Lung (tissue), 12 donors: ENCODE results near the gene COL4A1. TPM values are rescaled to one million over a fixed set of nuclear protein-coding genes. Genes with fewer than 3 reads are reported as not detected.

Experiments used
- ATAC-seq: fragments of 200-7000 bp; cut with Tn5 transposase; one replicate; pipeline ENCODE4 v1.9.1; 2020; ENCODE audit warnings: moderate number of reproducible peaks; ENCODE audit not compliant: insufficient read depth, low FRiP score
- DNase-seq, 3 donors: peaks; one replicate each; pipeline ENCODE4 v3.0.0-alpha.2; 2013 to 2017
- H3K27ac ChIP-seq, 2 donors: one replicate each; pipeline ENCODE4 v1.5.1; 2013; ENCODE audit warnings: mild to moderate bottlenecking in 2 of 2, moderate library complexity in 2 of 2, control low read depth in 1 of 2, inconsistent platforms in 1 of 2, low read depth in 1 of 2, low read length in 1 of 2
- H3K27me3 ChIP-seq, 3 donors: one replicate each; pipeline ENCODE4 v1.5.1; 2013; ENCODE audit warnings: low read length in 2 of 3; ENCODE audit not compliant: control insufficient read depth in 3 of 3, insufficient read depth in 3 of 3
- H3K36me3 ChIP-seq, 4 donors: one replicate each; pipeline ENCODE4 v1.5.1; 2013; ENCODE audit warnings: low read length in 4 of 4, mild to moderate bottlenecking in 1 of 4, moderate library complexity in 1 of 4; ENCODE audit not compliant: control insufficient read depth in 4 of 4, insufficient read depth in 4 of 4
- H3K4me1 ChIP-seq, 5 donors: one replicate each; pipeline ENCODE4 v1.5.1; 2013; ENCODE audit warnings: low read length in 5 of 5, mild to moderate bottlenecking in 2 of 5, moderate library complexity in 1 of 5; ENCODE audit not compliant: control insufficient read depth in 5 of 5, insufficient read depth in 5 of 5
- H3K4me3 ChIP-seq: one replicate; pipeline ENCODE4 v1.5.1; 2013; ENCODE audit warnings: mild to moderate bottlenecking, control low read depth, moderate library complexity
- H3K9ac ChIP-seq, 2 donors: one replicate each; pipeline ENCODE4 v1.5.1; 2013; ENCODE audit warnings: low read length in 2 of 2, control low read depth in 1 of 2; ENCODE audit not compliant: insufficient read depth in 1 of 2
- H3K9me3 ChIP-seq, 4 donors: one replicate each; pipeline ENCODE4 v1.5.1; 2013; ENCODE audit warnings: low read length in 3 of 4, mild to moderate bottlenecking in 1 of 4, moderate library complexity in 1 of 4; ENCODE audit not compliant: control insufficient read depth in 4 of 4, insufficient read depth in 3 of 4
- CTCF ChIP-seq: IDR thresholded peaks from 2 replicates; pipeline ENCODE4 v1.5.1; 2012; ENCODE audit warnings: mild to moderate bottlenecking; ENCODE audit errors: control extremely low read depth, extremely low read depth
- WGBS, 2 donors: extraction: QIAGEN DNeasy Blood & Tissue Kit; methylation state at CpG; one replicate each; pipeline ENCODE4 v1.1.7; 2013; 5-methylcytosine and 5-hydroxymethylcytosine counted together
- polyA plus RNA-seq, 2 donors: library from polyadenylated mRNA; stranded (reverse); fragments of 200-250 nt; gene quantifications; one replicate each; pipeline ENCODE4 v1.2.1, GENCODE V29; 2013
- total RNA-seq, 2 donors: library from RNA; depleted of rRNA in 1 of 2; stranded (reverse); fragments of >200 nt in 1 of 2; gene quantifications; one replicate each; pipeline ENCODE4 v1.2.1, GENCODE V29; 2014 to 2021
- donor health status: control.
- donor health status: control.
- donor health status: Bipolar disorder and iron deficiency.
- donor health status: healthy.
- donor health status: DM: yes; HTN: yes; CAD: no.

COL4A1 gene
- total and polyA plus RNA-seq, 4 donors = 114 to 1,051 (median 318) TPM

- peaks cover 0 to 5% (median 1%) of the 10 kb centered on the region in 4 donors for H3K36me3 ChIP-seq
- WGBS, 2 donors = 90 to 93% methylated on average over 11 of the region's 11 CpGs
- no peak overlapping the region for H3K4me3 ChIP-seq
- TF ChIP-seq CTCF = no peak
- H3K27me3 ChIP-seq = no peaks in the 10 kb centered on the region
- H3K9me3 ChIP-seq = no peaks in the 10 kb centered on the region
- ATAC-seq (no peak), DNase-seq (no peak)
- no peak overlapping the region for H3K9ac ChIP-seq
- no peak overlapping the region for H3K27ac ChIP-seq
- peaks cover 0 to 40% (median 17%) of the 10 kb centered on the region in 5 donors for H3K4me1 ChIP-seq
Measured at GRCh38 chr13:110289661-110290060, 17.3 kb downstream of the COL4A1 start.

GRCh38 chr13:110289174-110289573 lies 17.8 kb downstream of the COL4A1 start:
- ATAC-seq (no peak), DNase-seq (no peak)
- 89 to 90% methylated on average over 9 of the region's 9 CpGs for WGBS, 2 donors
- Histone ChIP-seq H3K27ac (no peak overlapping the region), H3K4me3 (no peak overlapping the region), H3K9ac (no peak overlapping the region), H3K4me1 (peaks cover 0 to 38% (median 17%) of the 10 kb centered on the region in 5 donors), H3K36me3 (peaks cover 0 to 5% (median 1%) of the 10 kb centered on the region in 4 donors), H3K9me3 (no peaks in the 10 kb centered on the region), H3K27me3 (no peaks in the 10 kb centered on the region)
- no peak for TF ChIP-seq CTCF

- DNase-seq = no peak
- peak overlapping the region in 1 of 2 donors; percentile 26 for H3K27ac ChIP-seq
- H3K36me3 ChIP-seq = peaks cover 0 to 6% (median 1%) of the 10 kb centered on the region in 4 donors
- H3K4me3 ChIP-seq = no peak overlapping the region
- H3K27me3 ChIP-seq = no peaks in the 10 kb centered on the region
- no peak for TF ChIP-seq CTCF
- H3K9me3 ChIP-seq = no peaks in the 10 kb centered on the region
- peaks cover 6 to 26% (median 18%) of the 10 kb centered on the region in 5 donors for H3K4me1 ChIP-seq
- ATAC-seq = no peak
- whole genome bisulfite sequencing, 2 donors = 50 to 63% methylated on average over 21 of the region's 21 CpGs
- H3K9ac ChIP-seq = no peak overlapping the region
Measured at GRCh38 chr13:110286833-110287819, 19.8 kb downstream of the COL4A1 start.
